Tibial nerve (tissue), 4 donors: ENCODE data around the gene CARNS1. TPM values are rescaled to one million over a fixed set of nuclear protein-coding genes. Genes with fewer than 3 reads are reported as not detected.

Experiments
- DNase-seq, 2 donors: peaks; one replicate each; pipeline ENCODE4 v3.0.0-alpha.2; 2019; ENCODE audit warnings: low spot score in 2 of 2
- H3K27ac ChIP-seq, 4 donors: fragments of 200-600 bp; sonication (generic) in 3 of 4; one replicate each; pipeline ENCODE4 v1.5.1; 2017 to 2019; ENCODE audit warnings: mild to moderate bottlenecking in 1 of 4
- H3K27me3 ChIP-seq, 2 donors: fragments of 200-600 bp; sonication (generic) in 1 of 2; one replicate each; pipeline versions ENCODE4 v1.5.1 to v1.6.0; 2017 to 2019
- H3K36me3 ChIP-seq, 3 donors: fragments of 200-600 bp; sonication (generic); one replicate each; pipeline ENCODE4 v1.5.1; 2018 to 2019
- H3K4me1 ChIP-seq, 4 donors: fragments of 200-600 bp; sonication (generic) in 3 of 4; one replicate each; pipeline ENCODE4 v1.5.1; 2017 to 2019
- H3K4me3 ChIP-seq, 4 donors: fragments of 200-600 bp; sonication (generic) in 3 of 4; one replicate each; pipeline ENCODE4 v1.5.1; 2017 to 2019; ENCODE audit warnings: mild to moderate bottlenecking in 1 of 4, moderate library complexity in 1 of 4
- H3K9me3 ChIP-seq, 4 donors: fragments of 200-600 bp; sonication (generic) in 3 of 4; one replicate each; pipeline ENCODE4 v1.5.1; 2017 to 2019
- CTCF ChIP-seq, 5 experiments: fragments of 200-600 bp in 3 of 5; fragments of 450-650 bp in 2 of 5; sonication (generic) in 3 of 5; IDR thresholded peaks; one replicate each; pipeline ENCODE4 v1.5.1; 2016 to 2019; ENCODE audit warnings: antibody characterized with exemption in 5 of 5, mild to moderate bottlenecking in 3 of 5, moderate library complexity in 2 of 5
- EP300 ChIP-seq, 2 donors: sonication (generic); formaldehyde crosslinking; IDR thresholded peaks; one replicate each; pipeline ENCODE4 v1.6.1; 2017; ENCODE audit warnings: antibody characterized with exemption in 2 of 2, mild to moderate bottlenecking in 1 of 2
- POLR2A ChIP-seq, 2 donors: fragments of 450-650 bp; IDR thresholded peaks; one replicate each; pipeline ENCODE4 v1.6.1; 2017; ENCODE audit warnings: antibody characterized with exemption in 2 of 2, mild to moderate bottlenecking in 2 of 2, moderate library complexity in 2 of 2
- WGBS, 2 donors: methylation state at CpG; one replicate each; pipeline ENCODE4 v1.1.5; 2018; 5-methylcytosine and 5-hydroxymethylcytosine counted together
- total RNA-seq, 4 donors: library from RNA; depleted of rRNA; stranded (reverse); fragments of >200 nt; gene quantifications; one replicate each; pipeline ENCODE4 v1.1.0, GENCODE V29; 2016

Gene CARNS1
- total RNA-seq, 4 donors from 2014 or later = 1.8 to 5.9 (median 4.3) TPM

GRCh38 chr11:67367761-67368227 is 47.7 kb upstream of the CARNS1 start:
- H3K9me3 ChIP-seq = no peaks in the 10 kb centered on the region
- peaks cover 0 to 27% (median 0%) of the 10 kb centered on the region in 3 donors for H3K36me3 ChIP-seq
- H3K4me3 ChIP-seq = no peak overlapping the region
- TF ChIP-seq EP300 (IDR thresholded peaks at IDR 0.05) (no peak), CTCF (IDR thresholded peaks at IDR 0.05) (no peak), POLR2A (IDR thresholded peaks at IDR 0.05) (no peak)
- 73% methylated on average over 7 of the region's 7 CpGs for WGBS, 2 donors
- H3K27ac ChIP-seq = peak overlapping the region in 3 of 4 donors; percentile 73 to 83 (median 81)
- peaks cover 0 to 66% (median 54%) of the 10 kb centered on the region in 4 donors for H3K4me1 ChIP-seq
- H3K27me3 ChIP-seq = no peaks in the 10 kb centered on the region
- no peak for DNase-seq

GRCh38 chr11:67368621-67369020 is 46.9 kb upstream of the CARNS1 start:
- no peaks in the 10 kb centered on the region for H3K27me3 ChIP-seq
- peak overlapping the region in 1 of 4 donors; percentile 83 for H3K27ac ChIP-seq
- peaks cover 0 to 21% (median 0%) of the 10 kb centered on the region in 3 donors for H3K36me3 ChIP-seq
- H3K4me1 ChIP-seq = peaks cover 0 to 69% (median 54%) of the 10 kb centered on the region in 4 donors
- no peak overlapping the region for H3K4me3 ChIP-seq
- WGBS, 2 donors = 86 to 88% methylated on average over 3 of the region's 3 CpGs
- TF ChIP-seq POLR2A (IDR thresholded peaks at IDR 0.05) (no peak), CTCF (IDR thresholded peaks at IDR 0.05) (no peak), EP300 (IDR thresholded peaks at IDR 0.05) (no peak)
- no peaks in the 10 kb centered on the region for H3K9me3 ChIP-seq
- DNase-seq = no peak

- H3K27ac ChIP-seq = peak overlapping the region in 3 of 4 donors; percentile 96 to 99 (median 98)
- H3K9me3 ChIP-seq = no peaks in the 10 kb centered on the region
- TF ChIP-seq EP300 (IDR thresholded peaks at IDR 0.05) = no peak
- TF ChIP-seq POLR2A (IDR thresholded peaks at IDR 0.05) = no peak
- TF ChIP-seq CTCF (IDR thresholded peaks at IDR 0.05) = no peak
- H3K4me3 ChIP-seq = no peak overlapping the region
- peaks cover 0 to 76% (median 57%) of the 10 kb centered on the region in 4 donors for H3K4me1 ChIP-seq
- no peak for DNase-seq
- H3K27me3 ChIP-seq = no peaks in the 10 kb centered on the region
- WGBS, 2 donors = 86 to 88% methylated on average over 8 of the region's 8 CpGs
- peaks cover 0 to 15% (median 0%) of the 10 kb centered on the region in 3 donors for H3K36me3 ChIP-seq
These were observed 46.2 kb upstream of the CARNS1 start for GRCh38 chr11:67369275-67369674.

- Histone ChIP-seq H3K27ac (peak overlapping the region; percentile 16 to 99 (median 97)), H3K9me3 (no peaks in the 10 kb centered on the region), H3K36me3 (peaks cover 0 to 9% (median 0%) of the 10 kb centered on the region in 3 donors), H3K4me1 (peaks cover 0 to 81% (median 62%) of the 10 kb centered on the region in 4 donors), H3K4me3 (no peak overlapping the region), H3K27me3 (no peaks in the 10 kb centered on the region)
- no peak for TF ChIP-seq CTCF (IDR thresholded peaks at IDR 0.05)
- TF ChIP-seq EP300 (IDR thresholded peaks at IDR 0.05) = no peak
- TF ChIP-seq POLR2A (IDR thresholded peaks at IDR 0.05) = no peak
- DNase-seq = no peak
- 55 to 58% methylated on average over 12 of the region's 12 CpGs for WGBS, 2 donors
These were observed 45.6 kb upstream of the CARNS1 start for GRCh38 chr11:67369801-67370284.

GRCh38 chr11:67370351-67371076 is 45.0 kb upstream of the CARNS1 start:
- no peak for TF ChIP-seq EP300 (IDR thresholded peaks at IDR 0.05)
- TF ChIP-seq CTCF (IDR thresholded peaks at IDR 0.05) = no peak
- no peak for TF ChIP-seq POLR2A (IDR thresholded peaks at IDR 0.05)
- peaks cover 0 to 2% (median 0%) of the 10 kb centered on the region in 3 donors for H3K36me3 ChIP-seq
- 38 to 59% methylated on average over 11 to 14 of the region's 14 CpGs for WGBS, 2 donors
- H3K27me3 ChIP-seq = no peaks in the 10 kb centered on the region
- H3K4me3 ChIP-seq = no peak overlapping the region
- peaks cover 0 to 82% (median 64%) of the 10 kb centered on the region in 4 donors for H3K4me1 ChIP-seq
- H3K27ac ChIP-seq = peak overlapping the region; percentile 16 to 99 (median 97)
- no peak for DNase-seq
- no peaks in the 10 kb centered on the region for H3K9me3 ChIP-seq
